ENCODE data around the gene GREM2.

DNA sequence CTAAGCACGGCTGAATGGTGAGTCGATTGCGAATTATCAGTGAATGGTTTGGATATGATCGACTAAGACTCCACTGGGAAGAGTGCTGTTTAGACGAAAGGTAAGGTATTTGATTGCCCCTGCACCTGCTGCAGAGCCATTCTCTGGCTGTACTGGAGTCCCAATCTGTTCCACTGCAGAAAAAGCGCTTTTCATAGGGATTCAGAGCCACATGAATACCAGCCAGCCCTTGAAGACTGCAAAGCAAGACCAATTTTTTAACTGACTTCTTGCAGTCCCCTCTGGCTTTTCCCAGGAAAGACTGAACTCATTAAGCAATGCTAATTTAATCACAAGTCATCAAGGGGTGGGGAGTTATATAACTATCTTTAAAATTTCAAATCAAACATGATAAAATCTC lies 1.3 kb downstream of the GREM2 start:
- TF ChIP-seq POLR2AphosphoS5 (IDR thresholded peaks at IDR 0.05) (no peak), EP300 (IDR thresholded peaks at IDR 0.05) (no peak)
- TF ChIP-seq, protein P1, sequence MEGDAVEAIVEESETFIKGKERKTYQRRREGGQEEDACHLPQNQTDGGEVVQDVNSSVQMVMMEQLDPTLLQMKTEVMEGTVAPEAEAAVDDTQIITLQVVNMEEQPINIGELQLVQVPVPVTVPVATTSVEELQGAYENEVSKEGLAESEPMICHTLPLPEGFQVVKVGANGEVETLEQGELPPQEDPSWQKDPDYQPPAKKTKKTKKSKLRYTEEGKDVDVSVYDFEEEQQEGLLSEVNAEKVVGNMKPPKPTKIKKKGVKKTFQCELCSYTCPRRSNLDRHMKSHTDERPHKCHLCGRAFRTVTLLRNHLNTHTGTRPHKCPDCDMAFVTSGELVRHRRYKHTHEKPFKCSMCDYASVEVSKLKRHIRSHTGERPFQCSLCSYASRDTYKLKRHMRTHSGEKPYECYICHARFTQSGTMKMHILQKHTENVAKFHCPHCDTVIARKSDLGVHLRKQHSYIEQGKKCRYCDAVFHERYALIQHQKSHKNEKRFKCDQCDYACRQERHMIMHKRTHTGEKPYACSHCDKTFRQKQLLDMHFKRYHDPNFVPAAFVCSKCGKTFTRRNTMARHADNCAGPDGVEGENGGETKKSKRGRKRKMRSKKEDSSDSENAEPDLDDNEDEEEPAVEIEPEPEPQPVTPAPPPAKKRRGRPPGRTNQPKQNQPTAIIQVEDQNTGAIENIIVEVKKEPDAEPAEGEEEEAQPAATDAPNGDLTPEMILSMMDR (IDR thresholded peaks at IDR 0.05), result no peak

All from esophagus muscularis mucosa (tissue), 4 donors.